Bronchial epithelial cell (primary cell): ENCODE data around the gene CCDC192. TPM values are rescaled to one million over a fixed set of nuclear protein-coding genes. Genes with fewer than 3 reads are reported as not detected.

Source experiments
- DNase-seq: peaks from one replicate; pipeline ENCODE4 v3.0.0-alpha.2; 2010; ENCODE audit warnings: low read depth
- FAIRE-seq: peaks from 2 replicates; lab custom pipeline; 2011; peaks lifted over from hg19 to GRCh38; lab: Jason Lieb, UNC
- H3K27me3 ChIP-seq: 2 replicates; pipeline ENCODE4 v1.5.1; 2011; ENCODE audit warnings: low read length; ENCODE audit not compliant: control insufficient read depth, insufficient read depth
- H3K36me3 ChIP-seq: 2 replicates; pipeline ENCODE4 v1.5.1; 2011; ENCODE audit warnings: low read length; ENCODE audit not compliant: control insufficient read depth, insufficient read depth
- H3K4me3 ChIP-seq: 2 replicates; pipeline ENCODE4 v1.5.1; 2011; ENCODE audit warnings: mild to moderate bottlenecking, low read depth, low read length, control low read depth
- total RNA-seq: library from RNA; depleted of rRNA; stranded (reverse); fragments of >200 nt; gene quantifications from 2 replicates; pipeline ENCODE4 v1.2.1, GENCODE V29; 2014
- TF ChIP-seq, protein P1 (sequence below): IDR thresholded peaks from 2 replicates; pipeline ENCODE4 v1.5.1; 2011; ENCODE audit warnings: mild to moderate bottlenecking, moderate library complexity, low read length, control low read depth, inconsistent platforms; ENCODE audit not compliant: insufficient read depth, severe bottlenecking

Gene CCDC192
- total RNA-seq, 1 donor from 2014 or later: not detected

GRCh38 chr5:127930311-127930710 is 227.1 kb downstream of the CCDC192 start:
- TF ChIP-seq, protein P1, sequence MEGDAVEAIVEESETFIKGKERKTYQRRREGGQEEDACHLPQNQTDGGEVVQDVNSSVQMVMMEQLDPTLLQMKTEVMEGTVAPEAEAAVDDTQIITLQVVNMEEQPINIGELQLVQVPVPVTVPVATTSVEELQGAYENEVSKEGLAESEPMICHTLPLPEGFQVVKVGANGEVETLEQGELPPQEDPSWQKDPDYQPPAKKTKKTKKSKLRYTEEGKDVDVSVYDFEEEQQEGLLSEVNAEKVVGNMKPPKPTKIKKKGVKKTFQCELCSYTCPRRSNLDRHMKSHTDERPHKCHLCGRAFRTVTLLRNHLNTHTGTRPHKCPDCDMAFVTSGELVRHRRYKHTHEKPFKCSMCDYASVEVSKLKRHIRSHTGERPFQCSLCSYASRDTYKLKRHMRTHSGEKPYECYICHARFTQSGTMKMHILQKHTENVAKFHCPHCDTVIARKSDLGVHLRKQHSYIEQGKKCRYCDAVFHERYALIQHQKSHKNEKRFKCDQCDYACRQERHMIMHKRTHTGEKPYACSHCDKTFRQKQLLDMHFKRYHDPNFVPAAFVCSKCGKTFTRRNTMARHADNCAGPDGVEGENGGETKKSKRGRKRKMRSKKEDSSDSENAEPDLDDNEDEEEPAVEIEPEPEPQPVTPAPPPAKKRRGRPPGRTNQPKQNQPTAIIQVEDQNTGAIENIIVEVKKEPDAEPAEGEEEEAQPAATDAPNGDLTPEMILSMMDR: no peak
- FAIRE-seq: no peak
- H3K36me3 ChIP-seq: no peaks in the 10 kb centered on the region
- H3K4me3 ChIP-seq: no peak overlapping the region
- no peaks in the 10 kb centered on the region for H3K27me3 ChIP-seq
- DNase-seq: peak; percentile 60

DNA sequence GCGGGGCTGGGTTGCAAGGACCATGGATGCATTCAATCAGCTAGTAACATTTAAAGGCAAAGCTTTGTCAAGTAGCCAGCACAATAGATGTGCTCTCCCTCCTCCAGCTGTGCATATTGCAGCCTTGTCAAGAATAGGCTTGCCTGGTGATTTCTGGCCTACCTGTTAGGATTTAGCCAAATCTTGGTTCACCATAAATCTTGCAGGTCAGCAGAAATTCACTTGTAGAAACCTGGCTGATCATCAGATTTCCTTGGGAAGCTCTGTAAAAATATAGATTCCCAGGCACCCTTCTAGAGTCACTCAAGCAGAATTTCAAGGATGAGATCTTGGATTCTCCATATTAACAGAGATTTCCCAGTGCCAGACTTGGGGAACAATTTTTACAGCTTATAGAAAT is 228.2 kb downstream of the CCDC192 start:
- no peak for DNase-seq
- no peak for FAIRE-seq
- TF ChIP-seq, protein P1: no peak
- Histone ChIP-seq H3K27me3 (no peaks in the 10 kb centered on the region), H3K36me3 (no peaks in the 10 kb centered on the region), H3K4me3 (no peak overlapping the region)

DNA sequence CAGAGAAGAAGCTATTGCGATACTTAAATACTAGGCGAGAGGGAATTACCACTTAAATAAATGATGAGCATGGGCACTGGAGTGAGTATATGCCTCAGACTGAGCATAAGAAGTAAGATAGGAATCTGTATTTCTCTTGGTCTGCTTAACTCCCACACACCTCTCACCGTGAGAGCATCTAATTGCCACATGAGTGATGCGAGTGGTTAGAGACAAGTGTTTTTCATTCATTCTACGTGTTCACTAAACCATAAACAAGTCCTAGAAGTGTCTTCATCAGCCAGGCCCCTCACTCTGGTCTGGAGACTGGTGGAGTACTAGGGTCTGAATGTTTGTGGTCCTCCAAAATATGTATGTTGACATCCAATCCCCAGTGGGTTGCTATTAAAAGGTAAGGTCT is 230.2 kb downstream of the CCDC192 start:
- DNase-seq (no peak), FAIRE-seq (no peak)
- no peaks in the 10 kb centered on the region for H3K27me3 ChIP-seq
- no peak overlapping the region for H3K4me3 ChIP-seq
- TF ChIP-seq, protein P1: no peak
- no peaks in the 10 kb centered on the region for H3K36me3 ChIP-seq

- TF ChIP-seq, protein P1: peak; percentile 32
- DNase-seq: peak; percentile 99
- Histone ChIP-seq H3K27me3 (no peaks in the 10 kb centered on the region), H3K4me3 (no peak overlapping the region), H3K36me3 (no peaks in the 10 kb centered on the region)
- FAIRE-seq: peak; percentile 96
These were observed 231.6 kb downstream of the CCDC192 start for GRCh38 chr5:127934791-127935256.

DNA sequence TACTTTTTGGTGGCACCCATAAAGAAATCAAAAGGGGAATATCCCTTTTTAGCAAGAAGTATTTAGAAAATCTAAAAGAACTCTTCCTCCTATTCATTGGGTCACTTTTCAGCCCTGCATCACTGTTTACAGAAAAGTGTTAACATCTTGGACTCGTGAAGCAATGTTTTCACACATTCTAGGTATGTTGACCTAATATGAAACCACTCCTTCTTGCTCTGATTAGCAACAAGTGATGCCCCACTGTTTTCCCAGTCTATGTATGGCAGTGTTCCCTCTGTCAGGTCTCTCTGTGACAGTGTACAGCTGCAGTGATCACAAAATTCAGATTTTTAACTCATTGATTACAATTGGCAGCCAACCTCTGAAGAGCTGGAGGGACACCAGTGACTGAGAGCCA is 232.2 kb downstream of the CCDC192 start:
- DNase-seq: peak; percentile 58
- no peak overlapping the region for H3K4me3 ChIP-seq
- no peak for FAIRE-seq
- no peaks in the 10 kb centered on the region for H3K27me3 ChIP-seq
- TF ChIP-seq, protein P1: no peak
- H3K36me3 ChIP-seq: no peaks in the 10 kb centered on the region

GRCh38 chr5:127936439-127936972 is 233.3 kb downstream of the CCDC192 start:
- peak; percentile 77 for DNase-seq
- no peak overlapping the region for H3K4me3 ChIP-seq
- FAIRE-seq: no peak
- H3K27me3 ChIP-seq: no peaks in the 10 kb centered on the region
- H3K36me3 ChIP-seq: no peaks in the 10 kb centered on the region
- TF ChIP-seq, protein P1: no peak
